NOMO-1 treated with dmso at 0.1 percent for 144 hours (cell line): ENCODE measurements around the gene CEP95.
A peak's percentile ranks its signal among the peaks of the same experiment; 100 is the strongest.
"Not testable (repeated sequence)": the region's sequence is repeated elsewhere in the genome, so short reads cannot be mapped to it uniquely, and the experiment has no call there.

Experiments used
- DNase-seq: peaks from one replicate; lab custom pipeline; 2025; ENCODE audit not compliant: unreplicated experiment; lab: John Stamatoyannopoulos, UW

CEP95 gene

GRCh38 chr17:64572682-64573154, 65.9 kb downstream of the CEP95 start:
- DNase-seq = no peak

GRCh38 chr17:64573214-64573613, 66.4 kb downstream of the CEP95 start:
- no peak for DNase-seq

DNA sequence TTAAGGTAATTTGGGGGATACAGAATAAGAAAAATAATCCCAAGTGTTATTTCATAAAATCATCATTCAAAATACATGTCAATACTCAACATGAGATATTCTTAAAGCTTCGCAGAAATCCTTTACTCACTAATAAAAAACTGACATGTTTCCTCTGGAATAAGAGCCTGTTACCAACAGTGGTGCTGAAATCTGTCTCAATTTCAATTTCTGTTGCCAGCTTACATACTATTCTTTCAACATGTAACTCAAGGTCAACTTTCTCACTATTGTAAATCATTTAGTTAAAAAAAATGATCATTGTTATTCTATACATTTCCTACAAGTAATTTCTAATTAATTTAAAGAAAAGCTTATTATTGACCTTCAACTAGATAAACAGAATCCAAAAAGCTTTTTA, 67.9 kb downstream of the CEP95 start:
- no peak for DNase-seq

DNA sequence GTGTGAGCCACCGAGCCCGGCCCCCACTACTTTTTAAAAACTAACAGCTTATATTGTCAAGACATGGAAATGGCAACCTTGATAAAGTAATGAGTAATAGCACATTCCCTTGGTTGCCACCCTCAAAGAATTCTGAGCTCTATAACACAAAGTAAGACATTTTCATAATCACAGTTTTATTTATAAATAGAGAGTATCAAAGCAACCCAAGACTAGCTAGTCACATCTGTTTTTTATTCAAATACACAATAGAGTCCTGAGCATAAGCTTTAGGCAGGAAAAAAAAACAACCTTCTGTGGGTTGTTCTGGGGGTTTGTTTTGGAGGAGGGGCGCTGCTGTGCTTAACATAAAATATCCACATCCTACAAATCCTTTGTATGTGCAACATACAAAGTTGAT, 68.7 kb downstream of the CEP95 start:
- DNase-seq = no peak

- DNase-seq = not testable (repeated sequence)
These were observed 70.2 kb downstream of the CEP95 start for GRCh38 chr17:64577025-64577424.

- DNase-seq = peak; percentile 63
These were observed 73.1 kb downstream of the CEP95 start for GRCh38 chr17:64579917-64580316.

- no peak for DNase-seq
These were observed 73.9 kb downstream of the CEP95 start for GRCh38 chr17:64580384-64581315.

DNA sequence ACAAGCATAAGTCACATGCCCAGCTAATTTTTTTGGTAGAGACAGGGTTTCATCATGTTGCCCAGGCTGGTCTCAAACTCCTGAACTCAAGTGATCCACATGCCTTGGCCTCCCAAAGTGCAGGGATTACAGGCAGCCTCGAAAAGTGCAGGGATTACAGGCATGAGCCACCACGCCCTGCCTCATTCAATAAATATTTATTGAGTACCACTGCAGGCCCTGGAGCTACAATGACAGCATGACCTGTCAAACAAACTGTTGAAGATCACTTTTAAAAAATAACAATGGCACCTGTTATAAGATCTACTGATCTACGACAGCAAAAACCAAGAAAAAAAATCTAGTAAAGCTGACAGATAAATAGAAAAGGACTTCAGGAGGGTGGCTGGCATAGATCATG, 76.3 kb downstream of the CEP95 start:
- DNase-seq = no peak

DNA sequence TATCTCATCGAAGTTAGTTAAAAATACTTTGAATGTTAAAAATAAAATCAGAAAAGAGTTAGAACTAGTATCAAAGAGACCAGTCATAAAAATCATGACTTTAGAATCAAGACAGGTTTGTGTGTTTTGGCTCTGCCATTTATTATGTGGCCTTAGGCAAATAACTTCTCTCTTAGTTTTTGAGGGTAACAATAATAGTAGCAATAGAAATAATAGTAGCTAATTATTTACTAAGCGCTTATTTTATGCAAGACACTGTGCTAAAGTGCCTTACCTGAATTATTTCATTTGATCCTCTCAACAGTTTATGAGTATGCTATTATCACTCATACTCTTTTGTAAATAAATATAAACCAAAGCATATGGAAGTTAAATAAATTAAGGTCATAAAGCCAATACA, 78.4 kb downstream of the CEP95 start:
- DNase-seq = no peak
